Daoy (cell line): ENCODE results near the gene SLC25A25. TPM values are rescaled to one million over a fixed set of nuclear protein-coding genes. Genes with fewer than 3 reads are reported as not detected.
"Not testable (repeated sequence)": the region's sequence is repeated elsewhere in the genome, so short reads cannot be mapped to it uniquely, and the experiment has no call there.

ENCODE experiments used
- DNase-seq: peaks from one replicate; pipeline ENCODE4 v3.0.0-alpha.2; 2015; ENCODE audit warnings: low read depth
- total RNA-seq: library from RNA; depleted of rRNA; stranded (reverse); fragments of >200 nt; shearing (Covaris generic); gene quantifications from 2 replicates; pipeline ENCODE4 v1.2.3, GENCODE V29; 2014; rRNA removed

SLC25A25 gene
- 23.5 and 30.5 TPM in 2 replicates for total RNA-seq

- peak; percentile 100 for DNase-seq
Observed at GRCh38 chr9:128067645-128068385, at the start of gene SLC25A25. TSS of gene SLC25A25 (plus strand) at chr9:128068232. CDS start at chr9:128068320, 88 bp downstream.

GRCh38 chr9:128020692-128021091 lies 47.3 kb upstream of the SLC25A25 start:
- DNase-seq, result no peak

- DNase-seq, result no peak
Observed at GRCh38 chr9:128021098-128021497, 46.9 kb upstream of the SLC25A25 start.

- DNase-seq, result peak; percentile 69
Observed at GRCh38 chr9:128022886-128023285, 45.1 kb upstream of the SLC25A25 start.

GRCh38 chr9:128023671-128024070 lies 44.4 kb upstream of the SLC25A25 start:
- not testable (repeated sequence) for DNase-seq

GRCh38 chr9:128024761-128025308 lies 43.2 kb upstream of the SLC25A25 start:
- no peak for DNase-seq

- no peak for DNase-seq
Observed at GRCh38 chr9:128025736-128026135, 42.3 kb upstream of the SLC25A25 start.

- DNase-seq, result no peak
Observed at GRCh38 chr9:128026255-128026772, 41.7 kb upstream of the SLC25A25 start.

GRCh38 chr9:128026773-128027541 lies 41.1 kb upstream of the SLC25A25 start:
- DNase-seq, result peak; percentile 53

- no peak for DNase-seq
Observed at GRCh38 chr9:128027705-128028104, 40.3 kb upstream of the SLC25A25 start.

GRCh38 chr9:128033609-128034008 lies 34.4 kb upstream of the SLC25A25 start:
- no peak for DNase-seq

GRCh38 chr9:128034821-128035652 lies 33.0 kb upstream of the SLC25A25 start:
- DNase-seq, result peak; percentile 84

GRCh38 chr9:128036522-128036921 lies 31.5 kb upstream of the SLC25A25 start:
- not testable (repeated sequence) for DNase-seq

GRCh38 chr9:128040783-128041182 lies 27.2 kb upstream of the SLC25A25 start:
- not testable (repeated sequence) for DNase-seq

- DNase-seq, result no peak
Observed at GRCh38 chr9:128042043-128042442, 26.0 kb upstream of the SLC25A25 start.

- no peak for DNase-seq
Observed at GRCh38 chr9:128043467-128043868, 24.6 kb upstream of the SLC25A25 start.

- not testable (repeated sequence) for DNase-seq
Observed at GRCh38 chr9:128045409-128045808, 22.6 kb upstream of the SLC25A25 start.

- DNase-seq, result no peak
Observed at GRCh38 chr9:128045831-128046230, 22.2 kb upstream of the SLC25A25 start.

- no peak for DNase-seq
Observed at GRCh38 chr9:128047231-128047630, 20.8 kb upstream of the SLC25A25 start.

GRCh38 chr9:128048663-128049062 lies 19.4 kb upstream of the SLC25A25 start:
- DNase-seq, result no peak

GRCh38 chr9:128049843-128050242 lies 18.2 kb upstream of the SLC25A25 start:
- no peak for DNase-seq
